ENCODE data around the gene KDM1A. TPM values are rescaled to one million over a fixed set of nuclear protein-coding genes. Genes with fewer than 3 reads are reported as not detected.

KDM1A gene
- polyA plus RNA-seq, 1 donor = 84.0 TPM

DNA sequence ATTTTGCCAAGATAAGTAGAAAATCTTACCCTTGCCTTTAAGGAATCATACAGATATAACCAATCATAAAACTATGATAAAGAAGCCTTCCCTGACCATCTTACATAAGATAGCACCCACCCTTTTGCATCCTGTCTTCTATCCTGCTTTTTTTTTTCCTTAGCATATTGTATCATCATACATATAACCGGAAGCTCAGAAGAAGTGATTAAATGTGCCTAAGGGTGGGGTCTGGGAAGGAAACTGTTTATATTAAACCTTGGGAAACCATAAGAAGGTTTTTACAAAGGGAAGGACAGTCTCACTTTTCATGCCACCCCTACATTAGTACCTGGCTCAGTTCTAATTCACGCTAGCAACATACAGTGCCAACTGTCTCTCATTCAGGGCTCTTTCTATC is 82.6 kb downstream of the KDM1A start:
- Histone ChIP-seq H3K27me3 (ENCODE audit: control insufficient read depth, insufficient read depth, low read length) (no peaks in the 10 kb centered on the region), H3K27ac (ENCODE audit: low read length) (no peak overlapping the region), H3K4me3 (ENCODE audit: low read length) (no peak overlapping the region), H3K9me3 (ENCODE audit: control insufficient read depth, low read depth, low read length) (no peaks in the 10 kb centered on the region), H3K36me3 (ENCODE audit: control insufficient read depth, insufficient read depth, low read length) (peaks cover 20% of the 10 kb centered on the region), H3K4me1 (ENCODE audit: control insufficient read depth, insufficient read depth, low read length) (no peaks in the 10 kb centered on the region)
- WGBS (ENCODE audit: insufficient coverage, low lambda C conversion rate) = 57% methylated on average over 1 of the region's 2 CpGs
- DNase-seq = no peak

DNA sequence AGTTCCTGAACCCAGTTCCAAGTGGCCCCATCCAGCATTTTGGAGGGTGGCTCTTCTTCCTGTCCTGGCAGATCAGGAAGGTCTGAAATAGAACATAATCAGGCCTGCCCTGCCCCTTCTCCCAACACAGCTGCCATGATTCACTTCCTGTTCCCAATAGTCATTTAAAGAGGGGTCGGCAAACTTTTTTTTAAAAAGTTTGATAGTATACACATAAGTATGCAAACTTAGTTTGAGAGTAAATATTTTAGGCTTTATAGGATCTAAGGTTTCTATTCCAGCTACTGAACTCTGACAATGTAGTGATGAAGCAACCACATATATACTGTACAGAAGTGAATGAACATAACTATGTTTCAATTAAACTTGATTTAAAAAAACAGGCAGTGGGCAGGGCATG is 83.0 kb downstream of the KDM1A start:
- H3K4me3 ChIP-seq (ENCODE audit: low read length) = no peak overlapping the region
- H3K36me3 ChIP-seq (ENCODE audit: control insufficient read depth, insufficient read depth, low read length) = peaks cover 19% of the 10 kb centered on the region
- no peak for DNase-seq
- H3K27ac ChIP-seq (ENCODE audit: low read length) = no peak overlapping the region
- no peaks in the 10 kb centered on the region for H3K4me1 ChIP-seq (ENCODE audit: control insufficient read depth, insufficient read depth, low read length)
- H3K9me3 ChIP-seq (ENCODE audit: control insufficient read depth, low read depth, low read length) = no peaks in the 10 kb centered on the region
- no peaks in the 10 kb centered on the region for H3K27me3 ChIP-seq (ENCODE audit: control insufficient read depth, insufficient read depth, low read length)
- WGBS (ENCODE audit: insufficient coverage, low lambda C conversion rate) = no CpG with 5 or more reads among the region's 1 CpG

DNA sequence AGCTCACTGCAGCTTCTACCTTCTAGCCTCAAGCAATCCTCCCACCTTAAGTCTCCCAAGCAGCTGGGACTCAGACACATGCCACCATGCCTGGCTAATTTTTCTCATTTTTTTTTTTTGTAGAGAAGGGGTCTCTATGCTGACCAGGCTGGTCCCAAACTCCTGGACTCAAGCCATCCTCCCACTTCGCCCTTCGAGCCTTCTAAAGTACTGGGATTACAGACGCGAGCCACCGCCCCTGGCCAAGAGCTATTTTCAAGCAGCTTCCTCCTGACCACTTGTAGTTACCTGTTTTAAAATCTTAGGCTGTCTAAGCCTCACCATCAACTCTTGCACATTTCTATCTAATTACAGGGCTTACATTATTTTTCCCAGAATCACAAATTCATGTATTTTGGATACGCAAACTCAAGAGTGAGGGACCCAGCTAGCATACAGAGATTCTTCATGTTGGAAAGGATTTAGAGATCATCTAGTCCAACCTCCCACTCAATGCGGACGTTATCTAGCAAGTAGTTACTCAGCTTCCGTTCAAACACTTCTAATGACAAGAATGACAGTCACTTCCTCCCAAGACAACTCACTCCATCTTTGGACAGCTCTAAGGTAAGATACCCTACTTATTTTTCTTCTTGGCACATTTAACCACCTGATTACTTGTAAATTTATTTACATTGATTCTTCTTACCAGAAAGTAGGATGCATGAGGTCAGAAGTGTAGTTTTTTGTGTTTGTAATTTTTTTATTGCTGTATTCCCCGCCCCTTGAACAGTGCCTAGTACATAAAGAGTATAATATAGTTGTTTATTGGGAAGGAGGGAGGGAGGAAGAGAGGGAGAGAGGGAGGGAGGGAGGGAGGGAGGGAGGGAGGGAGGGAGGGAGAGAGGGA is 84.0 kb downstream of the KDM1A start:
- Histone ChIP-seq H3K36me3 (ENCODE audit: control insufficient read depth, insufficient read depth, low read length) (peaks cover 24% of the 10 kb centered on the region), H3K4me3 (ENCODE audit: low read length) (no peak overlapping the region), H3K27me3 (ENCODE audit: control insufficient read depth, insufficient read depth, low read length) (no peaks in the 10 kb centered on the region), H3K9me3 (ENCODE audit: control insufficient read depth, low read depth, low read length) (no peaks in the 10 kb centered on the region), H3K4me1 (ENCODE audit: control insufficient read depth, insufficient read depth, low read length) (no peaks in the 10 kb centered on the region), H3K27ac (ENCODE audit: low read length) (no peak overlapping the region)
- WGBS (ENCODE audit: insufficient coverage, low lambda C conversion rate) = 42% methylated on average over 3 of the region's 10 CpGs
- peak in 1 of 2 donors; percentile 40 for DNase-seq

DNA sequence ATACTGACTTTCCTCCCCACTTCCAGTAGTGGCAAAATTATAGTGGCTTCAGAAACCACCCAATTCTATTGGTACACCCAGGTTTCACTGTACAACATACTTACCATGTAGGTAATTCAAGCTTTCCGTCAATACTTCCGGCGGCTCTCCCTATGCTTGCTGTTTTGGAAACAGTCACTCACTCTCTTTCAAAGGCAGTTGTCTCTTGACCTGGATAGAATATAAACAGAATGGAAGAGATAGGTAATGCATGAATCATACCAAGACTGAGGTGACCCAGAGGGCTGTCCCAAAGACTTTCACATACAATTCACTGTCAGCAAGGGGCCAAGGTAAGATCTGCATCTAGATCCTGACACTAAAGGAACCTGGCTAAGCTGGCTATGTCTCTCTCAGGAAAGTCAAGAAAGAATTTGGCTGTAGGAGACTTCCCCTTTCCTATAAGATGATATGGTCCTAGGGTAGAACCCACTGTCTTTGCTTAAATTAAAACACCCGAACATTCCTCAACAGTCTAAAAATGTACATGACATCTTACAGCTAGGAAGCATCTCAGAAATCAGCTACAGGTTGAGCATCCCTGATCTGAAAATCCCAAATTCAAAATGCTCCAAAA is 89.8 kb downstream of the KDM1A start:
- WGBS (ENCODE audit: insufficient coverage, low lambda C conversion rate) = 100% methylated on average over 1 of the region's 4 CpGs
- DNase-seq = no peak
- no peak overlapping the region for H3K4me3 ChIP-seq (ENCODE audit: low read length)
- H3K27ac ChIP-seq (ENCODE audit: low read length) = no peak overlapping the region
- peaks cover 29% of the 10 kb centered on the region for H3K36me3 ChIP-seq (ENCODE audit: control insufficient read depth, insufficient read depth, low read length)
- no peaks in the 10 kb centered on the region for H3K9me3 ChIP-seq (ENCODE audit: control insufficient read depth, low read depth, low read length)
- H3K4me1 ChIP-seq (ENCODE audit: control insufficient read depth, insufficient read depth, low read length) = no peaks in the 10 kb centered on the region
- H3K27me3 ChIP-seq (ENCODE audit: control insufficient read depth, insufficient read depth, low read length) = no peaks in the 10 kb centered on the region

DNA sequence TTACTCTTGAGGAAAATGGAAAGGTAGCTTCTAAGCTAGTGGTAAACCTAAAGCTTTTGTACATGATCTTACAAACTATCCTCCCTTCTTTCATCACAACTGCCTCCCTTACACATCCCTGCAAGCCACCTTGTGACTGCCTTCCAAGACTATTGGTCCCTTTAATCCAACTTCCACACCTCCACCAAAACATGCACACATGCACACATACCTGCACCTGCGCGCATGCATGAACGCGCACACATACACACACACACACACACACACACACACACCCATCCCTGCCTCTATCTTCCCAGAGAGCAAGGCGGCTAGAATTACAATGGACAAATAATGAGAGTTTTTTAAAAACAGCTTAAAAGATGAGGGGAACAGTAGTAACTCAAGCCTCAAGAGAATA is 91.1 kb downstream of the KDM1A start:
- Histone ChIP-seq H3K9me3 (ENCODE audit: control insufficient read depth, low read depth, low read length) (no peaks in the 10 kb centered on the region), H3K4me1 (ENCODE audit: control insufficient read depth, insufficient read depth, low read length) (no peaks in the 10 kb centered on the region), H3K4me3 (ENCODE audit: low read length) (no peak overlapping the region), H3K36me3 (ENCODE audit: control insufficient read depth, insufficient read depth, low read length) (peaks cover 24% of the 10 kb centered on the region), H3K27me3 (ENCODE audit: control insufficient read depth, insufficient read depth, low read length) (no peaks in the 10 kb centered on the region), H3K27ac (ENCODE audit: low read length) (no peak overlapping the region)
- no peak for DNase-seq
- no CpG with 5 or more reads among the region's 5 CpGs for WGBS (ENCODE audit: insufficient coverage, low lambda C conversion rate)

DNA sequence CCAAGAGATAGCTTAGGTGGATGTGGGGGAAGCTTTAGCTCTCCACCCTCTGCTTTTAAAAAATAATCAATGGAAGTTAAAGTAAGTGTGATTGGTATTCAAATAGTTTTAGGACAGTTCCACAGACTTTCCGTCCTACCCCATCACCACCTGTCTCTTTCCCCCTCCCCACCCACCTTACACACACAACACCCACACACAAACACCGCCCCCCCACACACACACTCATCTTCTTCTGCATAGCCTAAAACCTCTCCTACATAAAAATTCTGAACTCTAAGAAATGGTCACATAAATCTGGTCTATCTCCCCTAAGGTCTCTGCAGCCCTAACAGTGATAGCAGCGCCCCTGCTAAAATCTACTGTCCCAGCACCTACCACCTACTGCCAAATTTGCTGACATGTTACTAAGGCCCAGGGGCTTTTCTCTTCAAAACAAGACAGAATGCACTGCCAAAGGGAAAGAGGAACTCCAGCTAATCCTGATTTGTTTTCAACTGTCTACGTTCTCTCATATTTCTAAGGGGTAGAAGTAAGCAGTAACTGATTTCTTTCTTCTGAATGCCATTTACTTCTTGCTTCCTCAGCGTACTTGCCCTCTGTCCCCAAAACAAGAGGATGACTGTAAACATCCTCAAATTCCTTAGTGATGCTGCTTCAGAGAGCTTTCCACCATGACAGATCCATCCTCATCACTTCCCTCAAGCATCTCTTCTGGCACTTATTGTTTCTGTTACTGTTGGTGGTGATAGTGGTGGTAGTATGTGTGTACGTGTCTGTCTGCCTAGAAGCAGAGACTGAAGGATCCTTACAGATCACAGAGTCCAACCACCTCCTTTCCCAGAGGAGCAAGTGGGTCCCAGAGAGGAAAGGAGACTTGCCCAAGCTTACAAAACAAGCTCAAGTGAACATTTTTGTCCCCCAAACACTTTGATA is 92.6 kb downstream of the KDM1A start:
- H3K27me3 ChIP-seq (ENCODE audit: control insufficient read depth, insufficient read depth, low read length) = no peaks in the 10 kb centered on the region
- WGBS (ENCODE audit: insufficient coverage, low lambda C conversion rate) = no CpG with 5 or more reads among the region's 6 CpGs
- H3K4me1 ChIP-seq (ENCODE audit: control insufficient read depth, insufficient read depth, low read length) = peaks cover 4% of the 10 kb centered on the region
- DNase-seq = no peak
- H3K36me3 ChIP-seq (ENCODE audit: control insufficient read depth, insufficient read depth, low read length) = peaks cover 15% of the 10 kb centered on the region
- H3K4me3 ChIP-seq (ENCODE audit: low read length) = no peak overlapping the region
- H3K9me3 ChIP-seq (ENCODE audit: control insufficient read depth, low read depth, low read length) = no peaks in the 10 kb centered on the region
- H3K27ac ChIP-seq (ENCODE audit: low read length) = no peak overlapping the region

DNA sequence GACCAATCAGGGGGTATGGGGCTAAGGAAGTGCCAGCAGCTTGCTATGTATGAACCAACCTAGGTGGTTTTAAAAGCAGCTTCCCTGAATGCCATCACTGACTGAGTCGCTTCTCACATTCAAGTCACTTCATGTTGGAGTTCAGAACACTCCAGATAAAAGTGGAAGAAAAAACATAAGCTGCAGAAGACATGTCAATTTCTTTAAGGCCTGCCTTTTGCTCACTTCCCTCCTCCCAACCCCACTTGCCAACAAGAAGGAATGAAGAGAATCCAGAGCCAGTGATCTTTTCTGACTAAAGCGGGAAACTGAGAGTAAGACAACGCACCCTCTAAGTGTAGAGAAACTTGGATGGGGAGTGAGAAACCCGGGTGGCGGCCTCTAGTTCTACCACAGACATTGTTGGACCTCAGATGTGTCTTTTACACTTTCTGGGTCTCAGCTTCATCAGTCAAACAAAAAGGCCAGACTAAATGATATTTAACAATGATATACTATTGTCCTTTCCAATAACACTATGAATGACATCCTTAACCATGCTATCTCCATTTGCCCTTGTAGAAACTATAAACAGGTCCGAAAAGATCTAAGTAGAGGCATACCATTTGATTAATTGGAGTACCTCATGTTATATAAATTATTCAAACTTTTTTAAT is 95.3 kb downstream of the KDM1A start:
- peaks cover 4% of the 10 kb centered on the region for H3K4me1 ChIP-seq (ENCODE audit: control insufficient read depth, insufficient read depth, low read length)

DNA sequence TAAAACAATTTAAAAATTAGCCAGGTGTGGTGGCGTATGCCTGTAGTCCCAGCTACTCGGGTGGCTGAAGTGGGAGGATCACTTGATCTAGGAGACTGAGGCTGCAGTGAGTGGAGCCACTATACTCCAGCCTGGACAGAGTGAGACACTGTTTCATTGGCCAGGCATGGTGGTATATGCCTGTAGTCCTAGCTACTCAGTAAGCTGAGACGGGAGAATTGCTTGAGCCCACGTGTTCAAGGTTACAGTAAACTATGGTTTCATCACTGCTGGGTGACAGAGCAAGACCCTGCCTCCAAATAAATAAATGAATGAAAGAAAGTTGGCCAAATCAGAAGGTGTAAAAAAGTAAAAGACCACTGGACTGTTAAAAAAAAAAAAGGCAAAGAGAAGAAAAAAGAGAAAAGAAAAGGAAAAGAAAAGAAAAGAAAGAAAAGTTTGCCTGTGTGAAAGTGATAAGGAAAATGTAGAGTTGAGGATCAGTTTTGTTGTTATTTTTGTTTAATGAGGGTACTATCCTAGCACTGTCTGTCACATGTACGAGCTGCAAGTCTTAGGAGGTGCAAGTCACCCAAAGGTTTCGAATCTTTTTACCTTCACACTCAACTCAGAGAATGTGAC is 97.1 kb downstream of the KDM1A start:
- Histone ChIP-seq H3K27ac (ENCODE audit: low read length) (no peak overlapping the region), H3K4me1 (ENCODE audit: control insufficient read depth, insufficient read depth, low read length) (peaks cover 4% of the 10 kb centered on the region), H3K36me3 (ENCODE audit: control insufficient read depth, insufficient read depth, low read length) (no peaks in the 10 kb centered on the region), H3K4me3 (ENCODE audit: low read length) (no peak overlapping the region), H3K27me3 (ENCODE audit: control insufficient read depth, insufficient read depth, low read length) (no peaks in the 10 kb centered on the region), H3K9me3 (ENCODE audit: control insufficient read depth, low read depth, low read length) (peaks cover 2% of the 10 kb centered on the region)
- DNase-seq = no peak
- 77% methylated on average over 4 of the region's 6 CpGs for WGBS (ENCODE audit: insufficient coverage, low lambda C conversion rate)

More for the DNA sequence above, 95.3 kb downstream of the KDM1A start:
- Histone ChIP-seq H3K27me3 (ENCODE audit: control insufficient read depth, insufficient read depth, low read length) (no peaks in the 10 kb centered on the region), H3K27ac (ENCODE audit: low read length) (no peak overlapping the region), H3K4me3 (ENCODE audit: low read length) (no peak overlapping the region), H3K36me3 (ENCODE audit: control insufficient read depth, insufficient read depth, low read length) (no peaks in the 10 kb centered on the region), H3K9me3 (ENCODE audit: control insufficient read depth, low read depth, low read length) (peaks cover 2% of the 10 kb centered on the region)
- no peak for DNase-seq
- WGBS (ENCODE audit: insufficient coverage, low lambda C conversion rate) = 86% methylated on average over 1 of the region's 6 CpGs

DNA sequence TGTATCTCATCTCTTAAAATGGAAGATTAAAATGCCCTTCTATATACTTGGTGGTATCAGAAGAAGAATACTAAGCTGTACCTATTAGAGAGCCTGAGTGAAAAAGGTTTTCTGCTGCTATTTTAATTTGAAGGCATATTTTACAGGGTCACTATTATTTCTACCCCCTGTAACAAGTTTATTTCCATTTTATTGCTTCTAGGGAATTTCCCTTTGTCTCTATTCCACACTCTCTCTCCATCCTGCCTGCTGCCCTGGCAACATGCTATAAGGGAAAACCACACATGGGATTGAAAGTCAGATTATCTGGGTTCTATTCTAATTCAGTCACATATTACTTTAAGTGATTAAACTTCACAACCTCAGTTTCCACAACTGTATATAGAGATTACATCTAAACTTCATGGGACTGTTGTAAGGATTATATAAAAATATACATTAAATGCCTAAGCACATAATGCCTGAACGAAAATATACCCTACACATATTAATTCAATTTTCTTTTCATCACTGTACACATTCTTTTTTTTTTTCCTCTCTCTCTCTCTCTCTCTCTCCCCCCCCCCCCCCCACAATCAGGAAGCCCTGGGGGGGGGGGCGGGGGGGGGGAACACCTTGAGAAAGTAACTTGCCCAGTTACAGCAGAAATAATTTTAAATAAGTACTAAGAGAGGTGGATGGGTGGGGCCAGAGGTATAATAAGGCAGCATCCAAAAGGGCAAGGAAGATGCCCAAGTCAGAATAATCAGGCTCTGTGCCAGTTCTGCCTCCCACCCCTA is 97.8 kb downstream of the KDM1A start:
- Histone ChIP-seq H3K36me3 (ENCODE audit: control insufficient read depth, insufficient read depth, low read length) (no peaks in the 10 kb centered on the region), H3K4me1 (ENCODE audit: control insufficient read depth, insufficient read depth, low read length) (peaks cover 5% of the 10 kb centered on the region), H3K4me3 (ENCODE audit: low read length) (no peak overlapping the region), H3K9me3 (ENCODE audit: control insufficient read depth, low read depth, low read length) (peaks cover 2% of the 10 kb centered on the region), H3K27ac (ENCODE audit: low read length) (no peak overlapping the region), H3K27me3 (ENCODE audit: control insufficient read depth, insufficient read depth, low read length) (no peaks in the 10 kb centered on the region)
- WGBS (ENCODE audit: insufficient coverage, low lambda C conversion rate) = no CpG with 5 or more reads among the region's 2 CpGs
- no peak for DNase-seq
